ENCODE results near the gene UBE2O.

DNA sequence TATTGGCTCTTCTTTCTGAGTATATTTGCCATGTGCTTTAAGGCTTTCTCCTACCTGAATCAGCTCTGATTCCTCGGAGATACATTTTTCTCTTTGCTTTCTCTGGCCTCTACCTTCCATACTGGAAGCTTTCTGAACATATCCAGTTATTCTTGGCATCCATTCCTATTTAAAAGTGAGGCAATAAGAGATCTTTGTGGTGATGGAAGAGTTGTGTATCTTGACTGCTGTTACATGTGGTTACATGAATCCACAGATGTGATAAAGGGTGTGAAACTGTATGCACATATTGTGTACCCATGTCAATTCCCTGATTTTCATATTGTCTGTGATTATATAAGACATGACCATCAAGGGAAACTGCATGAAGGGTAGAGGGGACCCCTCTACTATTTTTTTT is 24.4 kb downstream of the UBE2O start:
- no peak for TF ChIP-seq GATA2 (IDR thresholded peaks at IDR 0.05; ENCODE audit: low read depth, low read length)
- no peak for TF ChIP-seq GATA3 (IDR thresholded peaks at IDR 0.05; ENCODE audit: low read depth, low read length)
